ENCODE data around the gene ZC3H10. TPM values are rescaled to one million over a fixed set of nuclear protein-coding genes. Genes with fewer than 3 reads are reported as not detected.

ZC3H10 gene
- total RNA-seq, 1 experiment from 2014 or later, result 11.8 TPM

GRCh38 chr12:56102683-56103065 lies 15.4 kb upstream of the ZC3H10 start:
- Histone ChIP-seq H3K4me1 (ENCODE audit: insufficient read depth, low read length, poor library complexity, severe bottlenecking) (peaks cover 11% of the 10 kb centered on the region), H3K4me3 (ENCODE audit: low read depth, low read length, poor library complexity, severe bottlenecking) (no peak overlapping the region), H3K9me3 (ENCODE audit: low read depth, low read length, poor library complexity, severe bottlenecking) (no peaks in the 10 kb centered on the region), H3K36me3 (ENCODE audit: insufficient read depth, low read length, poor library complexity, severe bottlenecking) (peaks cover 19% of the 10 kb centered on the region), H3K27me3 (replicated peaks; ENCODE audit: insufficient read depth, low read depth, low read length, poor library complexity) (no peaks in the 10 kb centered on the region), H3K27ac (ENCODE audit: low read depth, low read length, poor library complexity, severe bottlenecking) (no peak overlapping the region)
- ChIA-PET POLR2A (ENCODE audit: low non-redundant PET) (no interaction called here), CTCF (no interaction called here)
- intact Hi-C loops (cut with micrococcal nuclease; ENCODE audit: unreplicated experiment), result no loop called here
- DNase-seq (ENCODE audit: low spot score), result no peak
- TF ChIP-seq EZH2 (IDR thresholded peaks at IDR 0.05; ENCODE audit: borderline replicate concordance, low read depth, low read length, poor library complexity, severe bottlenecking) (no peak), CTCF (conservative IDR thresholded peaks at IDR 0.05; ENCODE audit: low read depth, low read length) (no peak)
- BruUV-seq (replicated peaks), result no TSS peak

- Histone ChIP-seq H3K27me3 (replicated peaks; ENCODE audit: insufficient read depth, low read depth, low read length, poor library complexity) (no peaks in the 10 kb centered on the region), H3K27ac (ENCODE audit: low read depth, low read length, poor library complexity, severe bottlenecking) (peak overlapping the region; percentile 94), H3K4me1 (ENCODE audit: insufficient read depth, low read length, poor library complexity, severe bottlenecking) (peaks cover 11% of the 10 kb centered on the region), H3K9me3 (ENCODE audit: low read depth, low read length, poor library complexity, severe bottlenecking) (no peaks in the 10 kb centered on the region), H3K4me3 (ENCODE audit: low read depth, low read length, poor library complexity, severe bottlenecking) (peak overlapping the region; percentile 87), H3K36me3 (ENCODE audit: insufficient read depth, low read length, poor library complexity, severe bottlenecking) (peaks cover 24% of the 10 kb centered on the region)
- intact Hi-C loops (cut with micrococcal nuclease; ENCODE audit: unreplicated experiment), result no loop called here
- no peak for TF ChIP-seq CTCF (conservative IDR thresholded peaks at IDR 0.05; ENCODE audit: low read depth, low read length)
- TF ChIP-seq EZH2 (IDR thresholded peaks at IDR 0.05; ENCODE audit: borderline replicate concordance, low read depth, low read length, poor library complexity, severe bottlenecking), result no peak
- ChIA-PET CTCF (no interaction called here), POLR2A (ENCODE audit: low non-redundant PET) (no interaction called here)
- DNase-seq (ENCODE audit: low spot score), result no peak
- no TSS peak for BruUV-seq (replicated peaks)
Observed at GRCh38 chr12:56103066-56103711, 14.9 kb upstream of the ZC3H10 start.

GRCh38 chr12:56103823-56104108 lies 14.3 kb upstream of the ZC3H10 start:
- TSS peak; percentile 91 for BruUV-seq (replicated peaks)
- intact Hi-C loops (cut with micrococcal nuclease; ENCODE audit: unreplicated experiment), result no loop called here

More at GRCh38 chr12:56103823-56104108, 14.3 kb upstream of the ZC3H10 start:
- CTCF ChIA-PET, result interaction anchor here (0.7 to 1.3 kb wide), 5 partner anchors 14 to 108 kb away, joined by 3 to 9 read pairs (median 5); partner anchors contain the start of genes SMARCC2 and ZC3H10
- Histone ChIP-seq H3K36me3 (ENCODE audit: insufficient read depth, low read length, poor library complexity, severe bottlenecking) (peaks cover 30% of the 10 kb centered on the region), H3K4me1 (ENCODE audit: insufficient read depth, low read length, poor library complexity, severe bottlenecking) (peaks cover 11% of the 10 kb centered on the region), H3K9me3 (ENCODE audit: low read depth, low read length, poor library complexity, severe bottlenecking) (no peaks in the 10 kb centered on the region), H3K4me3 (ENCODE audit: low read depth, low read length, poor library complexity, severe bottlenecking) (peak overlapping the region; percentile 87), H3K27me3 (replicated peaks; ENCODE audit: insufficient read depth, low read depth, low read length, poor library complexity) (no peaks in the 10 kb centered on the region), H3K27ac (ENCODE audit: low read depth, low read length, poor library complexity, severe bottlenecking) (peak overlapping the region; percentile 94)
- DNase-seq (ENCODE audit: low spot score), result no peak
- TF ChIP-seq CTCF (conservative IDR thresholded peaks at IDR 0.05; ENCODE audit: low read depth, low read length) (no peak), EZH2 (IDR thresholded peaks at IDR 0.05; ENCODE audit: borderline replicate concordance, low read depth, low read length, poor library complexity, severe bottlenecking) (no peak)
- POLR2A ChIA-PET (ENCODE audit: low non-redundant PET), result interaction anchor here (1.0 to 1.7 kb wide), 2 partner anchors 14 to 24 kb away, joined by 3 to 15 read pairs; partner anchors contain the start of genes RPL41 and ZC3H10

All from A673 (cell line).